GM12801 (cell line): ENCODE results near the gene RAD51B.

ENCODE experiments used
- CTCF ChIP-seq: IDR thresholded peaks from one replicate; pipeline ENCODE4 v1.5.1; 2011; ENCODE audit warnings: control low read depth; ENCODE audit not compliant: insufficient read length; ENCODE audit errors: extremely low read depth

Gene RAD51B

DNA sequence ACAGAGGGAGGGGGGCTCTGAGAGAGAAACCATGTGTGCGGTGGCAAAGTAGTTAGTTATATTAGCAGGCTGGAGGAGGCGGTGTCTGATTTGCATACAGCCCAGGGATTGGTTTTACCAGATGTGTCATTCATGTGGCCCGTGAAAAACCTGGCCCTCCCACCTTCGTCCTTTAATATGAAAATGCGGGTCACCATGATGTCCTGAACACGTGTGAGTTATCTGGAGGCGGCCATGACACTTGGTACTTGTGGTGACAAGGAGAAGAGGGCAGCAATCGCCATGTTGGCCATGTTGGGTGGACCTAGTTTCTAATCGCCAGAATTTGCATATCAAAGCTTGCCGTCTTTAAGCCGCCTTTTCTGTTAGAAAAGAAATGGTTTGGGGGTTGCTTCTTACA lies 108.8 kb downstream of the RAD51B start:
- TF ChIP-seq CTCF, result no peak

GRCh38 chr14:67932708-67933246 lies 113.2 kb downstream of the RAD51B start:
- no peak for TF ChIP-seq CTCF

DNA sequence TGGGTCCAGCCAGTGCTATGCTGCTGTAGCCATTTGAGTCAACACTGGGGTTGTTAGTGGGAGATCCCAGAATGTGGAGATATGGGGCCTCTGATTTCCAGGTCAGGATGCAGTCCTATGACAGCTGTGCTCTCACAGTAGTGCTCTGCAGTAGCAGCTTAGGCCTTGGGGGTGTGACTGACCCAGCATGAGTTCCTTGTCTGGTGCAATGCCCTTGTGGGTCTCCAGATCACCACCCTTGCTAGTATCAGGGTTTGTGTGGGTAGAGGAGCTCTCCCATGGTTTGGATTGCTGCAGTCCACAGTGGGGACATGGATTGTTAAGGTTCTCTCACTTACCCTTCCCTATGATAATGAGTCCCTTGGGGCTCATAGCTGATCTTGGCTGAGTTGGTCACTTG lies 113.7 kb downstream of the RAD51B start:
- TF ChIP-seq CTCF, result no peak

DNA sequence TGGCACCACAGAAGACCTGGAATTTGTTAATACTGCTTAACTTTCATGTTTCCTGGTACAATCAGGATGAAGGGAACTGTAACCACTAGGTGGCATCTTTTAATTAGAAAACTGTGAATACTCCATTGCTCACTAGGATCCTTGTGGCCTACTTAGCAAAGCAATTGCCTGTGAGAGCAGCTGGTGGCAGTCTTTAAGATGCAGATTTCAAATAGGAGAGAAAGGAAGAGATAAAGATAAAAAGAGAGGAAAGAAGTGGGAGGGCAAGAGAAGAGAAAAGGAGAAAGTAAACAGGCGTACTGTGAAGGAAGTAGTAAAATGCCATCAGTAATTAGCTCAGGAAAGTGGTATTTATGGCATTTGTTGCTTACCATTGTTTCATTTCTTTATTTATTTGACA lies 114.5 kb downstream of the RAD51B start:
- no peak for TF ChIP-seq CTCF

DNA sequence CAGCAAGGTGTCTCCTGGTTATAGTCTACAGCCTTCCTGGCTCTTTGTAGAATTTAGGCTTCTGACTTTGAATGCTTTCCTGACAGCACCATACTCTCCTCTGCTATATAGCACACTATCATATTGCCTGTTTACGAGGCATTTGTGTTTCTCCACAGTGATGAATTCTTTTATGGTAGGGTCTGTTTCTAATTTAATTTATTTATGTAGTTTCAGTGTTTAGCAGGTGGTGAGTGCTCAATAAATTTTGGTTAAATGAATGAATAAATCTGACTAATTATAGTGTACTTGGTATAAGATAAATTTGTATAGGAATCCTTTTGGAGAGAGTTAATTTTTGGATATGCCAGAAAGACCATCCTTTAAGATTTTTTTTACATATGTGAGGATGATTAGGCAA lies 115.3 kb downstream of the RAD51B start:
- no peak for TF ChIP-seq CTCF

GRCh38 chr14:67935371-67935770 lies 115.8 kb downstream of the RAD51B start:
- TF ChIP-seq CTCF, result no peak

GRCh38 chr14:67938071-67938470 lies 118.5 kb downstream of the RAD51B start:
- no peak for TF ChIP-seq CTCF
